22Rv1 (cell line): Measurements from ENCODE around the gene SLC15A3.
"Not testable (repeated sequence)": the region's sequence is repeated elsewhere in the genome, so short reads cannot be mapped to it uniquely, and the experiment has no call there.

Experiments used
- H3K27ac ChIP-seq: fragments of 450-650 bp; 2 replicates; pipeline ENCODE4 v1.5.1; 2017
- ZFX ChIP-seq: fragments of 450-650 bp; IDR thresholded peaks from 2 replicates; pipeline ENCODE4 v1.6.1; 2017; ENCODE audit warnings: antibody characterized with exemption, borderline replicate concordance
- TF ChIP-seq, protein P1 (sequence below): fragments of 450-650 bp; IDR thresholded peaks from 2 replicates; pipeline ENCODE4 v1.5.1; 2017; ENCODE audit warnings: mild to moderate bottlenecking

Gene SLC15A3

GRCh38 chr11:60913793-60914632 is 38.0 kb downstream of the SLC15A3 start, which contains the start of gene TMEM109:
Gene TMEM109 (plus strand): TSS chr11:60914158. CDS start chr11:60919694, 5,536 bp downstream.
- TF ChIP-seq, protein P1, sequence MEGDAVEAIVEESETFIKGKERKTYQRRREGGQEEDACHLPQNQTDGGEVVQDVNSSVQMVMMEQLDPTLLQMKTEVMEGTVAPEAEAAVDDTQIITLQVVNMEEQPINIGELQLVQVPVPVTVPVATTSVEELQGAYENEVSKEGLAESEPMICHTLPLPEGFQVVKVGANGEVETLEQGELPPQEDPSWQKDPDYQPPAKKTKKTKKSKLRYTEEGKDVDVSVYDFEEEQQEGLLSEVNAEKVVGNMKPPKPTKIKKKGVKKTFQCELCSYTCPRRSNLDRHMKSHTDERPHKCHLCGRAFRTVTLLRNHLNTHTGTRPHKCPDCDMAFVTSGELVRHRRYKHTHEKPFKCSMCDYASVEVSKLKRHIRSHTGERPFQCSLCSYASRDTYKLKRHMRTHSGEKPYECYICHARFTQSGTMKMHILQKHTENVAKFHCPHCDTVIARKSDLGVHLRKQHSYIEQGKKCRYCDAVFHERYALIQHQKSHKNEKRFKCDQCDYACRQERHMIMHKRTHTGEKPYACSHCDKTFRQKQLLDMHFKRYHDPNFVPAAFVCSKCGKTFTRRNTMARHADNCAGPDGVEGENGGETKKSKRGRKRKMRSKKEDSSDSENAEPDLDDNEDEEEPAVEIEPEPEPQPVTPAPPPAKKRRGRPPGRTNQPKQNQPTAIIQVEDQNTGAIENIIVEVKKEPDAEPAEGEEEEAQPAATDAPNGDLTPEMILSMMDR = no peak
- TF ChIP-seq ZFX = no peak
- peak within 1 kb of the TSS; percentile 71 for H3K27ac ChIP-seq

- H3K27ac ChIP-seq = peak overlapping the region; percentile 71
- TF ChIP-seq ZFX = no peak
- TF ChIP-seq, protein P1 = no peak
Measured at GRCh38 chr11:60912851-60913528, 39.0 kb downstream of the SLC15A3 start.

DNA sequence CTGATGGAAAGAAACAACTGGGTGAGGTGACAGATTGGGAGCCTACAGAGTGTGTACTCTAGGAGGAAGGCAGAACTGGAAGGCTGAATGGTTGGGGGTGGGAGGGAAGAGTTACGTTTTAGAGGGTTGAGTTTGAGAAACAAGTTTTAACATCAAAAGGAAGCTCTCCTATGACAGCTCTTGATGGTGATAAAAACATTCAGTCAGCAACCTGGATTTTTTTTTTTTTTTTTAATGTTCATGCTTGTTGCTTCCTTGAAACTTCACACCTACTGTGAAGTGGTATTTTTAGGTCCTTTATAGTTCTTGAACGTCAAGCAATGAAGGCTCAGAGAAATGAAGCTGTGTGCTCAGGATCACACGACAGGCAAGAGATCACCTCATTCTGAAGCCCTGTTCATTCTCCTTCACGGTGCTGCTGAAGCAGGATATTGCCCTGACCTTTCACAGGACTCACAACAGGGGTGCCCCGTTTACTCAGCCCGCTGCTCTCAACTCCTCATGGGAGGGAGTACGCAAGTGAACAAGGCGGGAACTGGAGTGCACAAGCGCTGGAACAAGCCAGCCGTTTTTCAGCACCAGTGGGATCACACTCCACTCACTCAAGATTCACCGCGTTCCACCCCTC is 39.6 kb downstream of the SLC15A3 start:
- TF ChIP-seq, protein P1 = no peak
- no peak for TF ChIP-seq ZFX
- no peak overlapping the region for H3K27ac ChIP-seq

DNA sequence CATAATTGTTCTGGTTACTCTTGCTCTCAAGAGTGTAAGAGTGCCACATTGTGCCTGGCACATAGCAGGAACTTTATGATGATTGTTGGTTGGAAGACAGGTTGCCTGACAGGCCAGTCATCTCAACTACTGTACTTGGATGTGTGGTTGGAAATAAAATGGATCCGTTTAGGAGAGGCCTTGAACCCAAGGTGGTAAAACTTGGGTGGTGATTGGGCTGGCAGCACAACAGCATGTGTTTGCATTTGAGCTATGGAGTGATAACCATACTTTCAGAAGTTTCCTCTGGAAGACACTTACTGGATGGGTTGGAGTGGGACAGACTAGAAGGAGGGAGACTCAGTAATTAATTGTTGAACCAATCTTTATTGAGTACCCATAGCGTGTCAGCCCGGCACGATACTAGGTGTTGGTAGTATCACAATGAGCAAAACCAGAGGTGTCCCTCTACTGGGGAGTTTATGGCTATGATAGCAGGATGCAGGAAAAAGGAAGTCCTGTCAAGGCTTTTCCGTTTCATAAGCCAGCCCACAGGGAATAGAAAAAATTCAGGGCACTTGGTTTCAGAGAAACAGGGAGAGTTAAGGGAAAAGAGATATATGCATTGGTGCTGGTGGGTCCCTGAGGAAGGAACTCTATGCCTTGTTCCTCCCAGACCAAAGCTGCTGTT is 41.1 kb downstream of the SLC15A3 start:
- no peak overlapping the region for H3K27ac ChIP-seq
- TF ChIP-seq ZFX = no peak
- TF ChIP-seq, protein P1 = no peak

DNA sequence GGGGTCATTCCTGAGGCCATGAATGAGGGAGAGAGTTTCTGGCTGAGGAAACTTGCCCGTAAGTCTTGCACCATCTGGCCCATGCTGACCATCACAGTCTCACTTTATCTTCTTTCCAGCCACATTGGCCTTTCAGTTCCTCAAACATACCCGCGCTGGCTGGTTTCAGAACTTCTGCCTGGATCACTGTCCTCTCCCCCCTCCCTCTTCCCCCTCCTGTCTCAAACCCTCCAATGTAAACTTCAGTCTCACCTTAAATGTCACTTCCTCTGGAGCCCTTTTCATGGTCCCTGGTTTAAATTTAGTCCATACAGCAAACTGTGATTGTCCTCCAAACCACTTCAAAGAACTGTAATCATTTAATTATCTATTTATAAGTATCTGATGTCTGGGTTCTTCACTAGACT is 41.7 kb downstream of the SLC15A3 start:
- TF ChIP-seq ZFX = no peak
- TF ChIP-seq, protein P1 = no peak
- H3K27ac ChIP-seq = no peak overlapping the region

GRCh38 chr11:60909680-60910280 is 42.2 kb downstream of the SLC15A3 start:
- H3K27ac ChIP-seq = not testable (repeated sequence)

- TF ChIP-seq ZFX = no peak
- TF ChIP-seq, protein P1 = no peak
- no peak overlapping the region for H3K27ac ChIP-seq
Measured at GRCh38 chr11:60908803-60909202, 43.2 kb downstream of the SLC15A3 start.
